SJCRH30 (cell line): ENCODE data around the gene TENM4. TPM values are rescaled to one million over a fixed set of nuclear protein-coding genes. Genes with fewer than 3 reads are reported as not detected.

Experiments used
- DNase-seq, 2 experiments: peaks; one replicate each; pipeline ENCODE4 v3.0.0-alpha.2; 2015 to 2020
- H3K27ac ChIP-seq: fragments of 250-450 bp; sonication (Bioruptor Pico); 2 replicates; pipeline ENCODE4 v1.5.1; 2020; ENCODE audit warnings: mild to moderate bottlenecking, moderate library complexity
- H3K27me3 ChIP-seq: fragments of 250-450 bp; sonication (Bioruptor Pico); 2 replicates; pipeline ENCODE4 v1.5.1; 2020; ENCODE audit warnings: mild to moderate bottlenecking, moderate library complexity
- H3K36me3 ChIP-seq: fragments of 250-450 bp; sonication (Bioruptor Pico); 2 replicates; pipeline ENCODE4 v1.5.1; 2020; ENCODE audit warnings: mild to moderate bottlenecking, moderate library complexity
- H3K4me1 ChIP-seq: fragments of 250-450 bp; sonication (Bioruptor Pico); 2 replicates; pipeline ENCODE4 v1.5.1; 2020; ENCODE audit warnings: mild to moderate bottlenecking, moderate library complexity
- H3K4me3 ChIP-seq: fragments of 250-450 bp; sonication (Bioruptor Pico); 2 replicates; pipeline ENCODE4 v1.5.1; 2020; ENCODE audit warnings: mild to moderate bottlenecking, moderate library complexity
- H3K9me3 ChIP-seq: fragments of 250-450 bp; sonication (Bioruptor Pico); replicated peaks from 2 replicates; pipeline ENCODE4 v1.5.1; 2020; ENCODE audit warnings: mild to moderate bottlenecking, moderate library complexity
- total RNA-seq: library from RNA; depleted of rRNA; stranded (reverse); fragments of >200 nt; shearing (Covaris generic); gene quantifications from 2 replicates; pipeline ENCODE4 v1.2.3, GENCODE V29; 2014

TENM4 gene
- total RNA-seq, 1 experiment from 2014 or later = 0.53 TPM

DNA sequence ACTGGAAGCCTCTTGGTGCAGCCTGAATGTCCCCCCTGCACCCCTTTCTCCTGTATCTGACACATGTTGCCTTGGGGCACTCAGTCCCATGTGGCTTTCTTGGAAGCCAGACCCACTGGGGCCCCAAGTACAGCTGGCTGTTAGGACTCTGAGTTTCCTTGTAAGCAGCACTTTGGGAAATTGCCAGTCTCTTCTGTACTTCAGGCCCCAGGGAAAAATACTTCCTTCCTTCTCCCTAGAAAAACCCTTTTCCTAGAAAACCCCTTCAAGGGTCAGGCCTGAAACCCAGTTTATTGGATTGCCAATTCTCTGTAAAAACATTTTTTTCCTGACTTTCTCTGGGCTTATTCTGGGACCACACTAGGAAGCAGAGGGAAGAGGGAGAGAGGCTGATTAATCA is 360.3 kb downstream of the TENM4 start:
- Histone ChIP-seq H3K36me3 (no peaks in the 10 kb centered on the region), H3K4me3 (no peak overlapping the region), H3K27ac (peak overlapping the region; percentile 69), H3K4me1 (peaks cover 35% of the 10 kb centered on the region), H3K9me3 (no peaks in the 10 kb centered on the region), H3K27me3 (no peaks in the 10 kb centered on the region; the same call in 1 of the 2 replicates)
- peak in 1 of 2 experiments; percentile 45 for DNase-seq

GRCh38 chr11:79078999-79079398 is 361.8 kb downstream of the TENM4 start:
- Histone ChIP-seq H3K4me1 (peaks cover 33% of the 10 kb centered on the region), H3K27ac (no peak overlapping the region), H3K27me3 (no peaks in the 10 kb centered on the region; the same call in 1 of the 2 replicates), H3K36me3 (no peaks in the 10 kb centered on the region), H3K4me3 (no peak overlapping the region), H3K9me3 (no peaks in the 10 kb centered on the region)
- DNase-seq = peak in 1 of 2 experiments; percentile 40

GRCh38 chr11:79078456-79078855 is 362.4 kb downstream of the TENM4 start:
- no peak overlapping the region for H3K4me3 ChIP-seq

DNA sequence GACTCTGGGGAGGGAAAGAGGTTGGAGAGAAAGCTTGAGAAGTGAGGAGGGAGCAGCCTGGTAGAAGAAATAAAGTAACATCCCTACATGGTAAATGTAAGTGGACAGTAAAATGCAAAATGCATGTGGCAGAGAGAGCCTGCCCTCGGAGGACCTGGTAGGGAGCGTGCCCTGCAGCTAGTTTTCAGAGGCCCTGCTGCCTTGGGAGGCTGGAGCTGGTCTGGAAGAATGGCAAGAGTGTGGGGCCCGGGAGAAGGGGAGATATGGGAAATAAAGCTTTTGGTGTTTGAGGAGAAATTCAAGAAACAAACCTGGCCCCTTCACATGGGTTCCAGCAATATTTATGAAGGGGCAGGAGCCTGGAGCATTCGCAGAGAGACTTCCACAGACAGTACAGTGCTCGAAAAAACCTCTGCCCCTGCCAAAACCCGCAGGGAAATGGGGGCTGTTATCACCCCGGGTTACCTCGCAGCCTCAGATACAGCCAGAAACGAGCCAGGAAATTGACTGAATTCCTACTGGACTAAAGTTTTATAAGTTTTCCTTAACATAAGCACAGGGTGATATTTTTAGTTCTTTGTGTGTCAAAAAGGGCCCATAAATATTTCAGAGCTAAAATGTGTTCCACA is 363.0 kb downstream of the TENM4 start:
- H3K27ac ChIP-seq = no peak overlapping the region
- H3K4me3 ChIP-seq = no peak overlapping the region
- peaks cover 33% of the 10 kb centered on the region for H3K4me1 ChIP-seq

More at GRCh38 chr11:79078456-79078855, 362.4 kb downstream of the TENM4 start:
- no peak for DNase-seq
- Histone ChIP-seq H3K9me3 (no peaks in the 10 kb centered on the region), H3K27me3 (no peaks in the 10 kb centered on the region; the same call in 1 of the 2 replicates), H3K27ac (no peak overlapping the region), H3K36me3 (no peaks in the 10 kb centered on the region), H3K4me1 (peaks cover 33% of the 10 kb centered on the region)

GRCh38 chr11:79076526-79077115 is 364.2 kb downstream of the TENM4 start:
- H3K9me3 ChIP-seq = no peaks in the 10 kb centered on the region
- peak in 1 of 2 experiments; percentile 55 for DNase-seq
- H3K4me3 ChIP-seq = no peak overlapping the region
- peaks cover 28% of the 10 kb centered on the region for H3K4me1 ChIP-seq
- no peak overlapping the region for H3K27ac ChIP-seq
- no peaks in the 10 kb centered on the region; the same call in 1 of the 2 replicates for H3K27me3 ChIP-seq
- H3K36me3 ChIP-seq = no peaks in the 10 kb centered on the region

More for the DNA sequence above, 363.0 kb downstream of the TENM4 start:
- no peaks in the 10 kb centered on the region; the same call in 1 of the 2 replicates for H3K27me3 ChIP-seq
- no peaks in the 10 kb centered on the region for H3K36me3 ChIP-seq
- DNase-seq = no peak
- no peaks in the 10 kb centered on the region for H3K9me3 ChIP-seq

DNA sequence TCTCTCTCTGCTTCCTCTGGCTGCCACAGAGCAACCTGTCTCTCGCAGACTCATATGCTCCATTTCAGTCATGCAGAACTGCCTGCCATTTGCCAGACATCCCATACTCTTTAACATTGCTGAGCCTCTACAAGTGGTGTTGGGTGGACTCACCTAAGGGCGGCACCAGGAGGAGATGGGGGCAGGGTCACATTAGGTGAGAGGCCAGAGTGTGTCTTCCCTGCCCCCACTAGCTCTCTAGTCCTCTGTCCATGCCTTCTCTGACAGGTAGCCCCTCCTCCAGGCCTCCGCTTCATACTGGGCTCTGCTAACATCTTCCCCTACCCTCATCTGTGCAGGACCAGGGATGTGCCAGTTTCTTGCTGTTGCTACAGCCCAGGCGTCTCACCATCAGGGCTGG is 366.3 kb downstream of the TENM4 start:
- DNase-seq = no peak
- H3K4me1 ChIP-seq = peaks cover 10% of the 10 kb centered on the region

DNA sequence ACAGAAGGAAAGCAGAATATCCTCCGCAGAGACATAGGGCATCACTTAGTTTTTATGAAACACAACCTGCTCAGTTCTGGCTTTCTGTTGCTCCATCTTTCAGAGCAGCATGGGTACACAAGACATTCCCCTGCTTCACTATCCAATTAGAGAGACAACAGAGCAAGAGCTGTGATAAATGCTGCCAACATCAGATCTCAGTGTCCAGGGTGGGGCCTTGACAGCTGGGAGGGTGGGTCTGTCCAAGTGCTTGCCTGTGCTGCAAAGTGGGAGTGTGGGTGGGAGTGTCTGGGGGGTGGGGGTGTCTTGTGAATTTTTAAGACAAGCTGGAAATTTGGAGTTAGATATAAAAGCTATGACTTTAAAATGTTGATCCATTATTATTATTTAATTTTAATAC is 369.6 kb downstream of the TENM4 start:
- Histone ChIP-seq H3K4me3 (no peak overlapping the region), H3K36me3 (no peaks in the 10 kb centered on the region), H3K4me1 (no peaks in the 10 kb centered on the region), H3K27me3 (no peaks in the 10 kb centered on the region), H3K9me3 (no peaks in the 10 kb centered on the region), H3K27ac (no peak overlapping the region)
- DNase-seq = no peak

More for the DNA sequence above, 366.3 kb downstream of the TENM4 start:
- H3K27me3 ChIP-seq = no peaks in the 10 kb centered on the region; the same call in 1 of the 2 replicates
- no peak overlapping the region for H3K27ac ChIP-seq
- no peak overlapping the region for H3K4me3 ChIP-seq
- no peaks in the 10 kb centered on the region for H3K9me3 ChIP-seq
- H3K36me3 ChIP-seq = no peaks in the 10 kb centered on the region

- no peak overlapping the region for H3K4me3 ChIP-seq
- DNase-seq = no peak
- H3K27me3 ChIP-seq = no peaks in the 10 kb centered on the region
- no peaks in the 10 kb centered on the region for H3K4me1 ChIP-seq
- no peak overlapping the region for H3K27ac ChIP-seq
- no peaks in the 10 kb centered on the region for H3K9me3 ChIP-seq
- no peaks in the 10 kb centered on the region for H3K36me3 ChIP-seq
Observed at GRCh38 chr11:79070518-79070917, 370.3 kb downstream of the TENM4 start.

DNA sequence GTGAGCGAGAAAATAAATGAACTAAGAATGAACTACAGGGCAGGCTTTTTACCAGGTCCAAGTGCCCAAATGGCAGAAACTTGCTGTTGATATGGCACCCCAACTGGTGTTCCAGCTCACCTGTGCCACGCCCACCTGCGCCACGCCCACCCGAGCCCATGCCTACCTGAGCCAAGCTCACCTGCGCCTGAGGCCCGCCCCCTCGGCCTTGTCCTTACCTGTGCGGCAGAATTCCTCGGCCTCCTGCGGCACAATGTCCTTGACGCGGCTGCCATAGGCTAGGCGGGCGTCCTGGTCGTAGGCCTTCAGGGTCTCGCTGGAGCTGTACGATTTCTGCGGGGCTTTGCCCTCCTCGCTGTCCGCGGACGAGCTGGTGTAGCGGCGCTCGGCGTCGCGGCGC is 371.3 kb downstream of the TENM4 start:
- H3K4me1 ChIP-seq = no peaks in the 10 kb centered on the region
- no peak overlapping the region for H3K27ac ChIP-seq
- no peaks in the 10 kb centered on the region; the same call in 1 of the 2 replicates for H3K27me3 ChIP-seq
- DNase-seq = no peak
- no peaks in the 10 kb centered on the region for H3K36me3 ChIP-seq
- H3K4me3 ChIP-seq = no peak overlapping the region
- no peaks in the 10 kb centered on the region for H3K9me3 ChIP-seq

GRCh38 chr11:79068356-79068755 is 372.5 kb downstream of the TENM4 start:
- DNase-seq = no peak
- Histone ChIP-seq H3K4me3 (no peak overlapping the region), H3K27me3 (no peaks in the 10 kb centered on the region; the same call in 1 of the 2 replicates), H3K9me3 (no peaks in the 10 kb centered on the region), H3K36me3 (no peaks in the 10 kb centered on the region), H3K27ac (no peak overlapping the region), H3K4me1 (no peaks in the 10 kb centered on the region)

GRCh38 chr11:79067352-79067679 is 373.5 kb downstream of the TENM4 start:
- no peak for DNase-seq
- Histone ChIP-seq H3K4me3 (no peak overlapping the region), H3K4me1 (no peaks in the 10 kb centered on the region), H3K36me3 (no peaks in the 10 kb centered on the region), H3K27ac (no peak overlapping the region), H3K9me3 (no peaks in the 10 kb centered on the region), H3K27me3 (no peaks in the 10 kb centered on the region; the same call in 1 of the 2 replicates)

- H3K4me3 ChIP-seq = no peak overlapping the region
- H3K27ac ChIP-seq = no peak overlapping the region
- no peaks in the 10 kb centered on the region for H3K9me3 ChIP-seq
- peak in 1 of 2 experiments; percentile 40 for DNase-seq
- H3K27me3 ChIP-seq = no peaks in the 10 kb centered on the region; the same call in 1 of the 2 replicates
- no peaks in the 10 kb centered on the region for H3K4me1 ChIP-seq
- H3K36me3 ChIP-seq = no peaks in the 10 kb centered on the region
Observed at GRCh38 chr11:79066456-79067351, 374.1 kb downstream of the TENM4 start.

GRCh38 chr11:79062814-79063762 is 377.7 kb downstream of the TENM4 start:
- H3K9me3 ChIP-seq = no peaks in the 10 kb centered on the region
- no peaks in the 10 kb centered on the region; the same call in 1 of the 2 replicates for H3K27me3 ChIP-seq
- DNase-seq = peak; percentile 33 to 58
- H3K36me3 ChIP-seq = no peaks in the 10 kb centered on the region
- H3K4me3 ChIP-seq = no peak overlapping the region
- H3K27ac ChIP-seq = no peak overlapping the region
- no peaks in the 10 kb centered on the region for H3K4me1 ChIP-seq
